HG03135 (cell line): ENCODE data around the gene IQGAP2.
"Not testable (repeated sequence)": the region's sequence is repeated elsewhere in the genome, so short reads cannot be mapped to it uniquely, and the experiment has no call there.

Experiments used
- ATAC-seq: cut with Tn5 transposase; IDR thresholded peaks from one replicate; pipeline ENCODE4 v1.9.1; 2021; ENCODE audit warnings: mild to moderate bottlenecking, moderate library complexity; ENCODE audit not compliant: unreplicated experiment

IQGAP2 gene

DNA sequence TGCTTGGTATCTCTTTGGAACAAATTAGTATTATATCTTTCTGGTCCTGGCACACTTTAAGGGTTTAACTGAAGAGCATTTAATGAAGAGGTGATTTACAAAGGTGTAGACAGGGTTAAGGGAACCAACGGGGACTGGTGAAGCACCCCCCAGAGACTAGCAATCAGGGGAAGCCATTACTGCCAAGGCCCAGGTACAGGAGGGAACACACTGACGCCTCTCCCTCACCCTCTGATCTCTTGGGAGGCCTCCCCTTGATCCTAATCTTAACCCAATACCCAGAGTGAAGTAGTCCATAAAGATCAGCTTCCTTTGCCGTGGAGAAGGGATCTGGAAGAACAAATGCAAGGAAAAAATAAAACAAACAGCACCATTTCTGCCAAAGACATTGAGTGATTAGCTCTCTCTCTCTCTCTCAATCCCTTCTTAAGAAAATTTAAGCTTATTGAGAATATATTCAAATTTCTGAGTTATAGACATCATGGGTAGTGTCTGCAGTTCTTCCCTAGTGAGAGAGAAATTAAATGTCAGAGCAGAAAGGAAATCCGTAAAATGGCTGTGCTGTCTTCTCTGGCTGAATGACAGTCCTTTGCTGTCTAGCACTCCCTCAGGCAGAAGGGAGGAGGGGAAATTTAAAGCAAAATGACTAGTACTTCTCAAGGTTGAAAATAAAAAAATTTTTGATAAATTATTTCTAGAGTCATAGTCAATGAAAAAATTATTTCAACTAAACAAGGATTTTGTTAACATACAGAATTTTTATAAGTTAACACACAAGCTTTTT lies 332.9 kb downstream of the IQGAP2 start:
- no peak for ATAC-seq

GRCh38 chr5:76736679-76737556 lies 333.8 kb downstream of the IQGAP2 start:
- no peak for ATAC-seq

- ATAC-seq: no peak
These were observed 334.8 kb downstream of the IQGAP2 start for GRCh38 chr5:76737846-76738245.

- not testable (repeated sequence) for ATAC-seq
These were observed 338.4 kb downstream of the IQGAP2 start for GRCh38 chr5:76741506-76741905.

DNA sequence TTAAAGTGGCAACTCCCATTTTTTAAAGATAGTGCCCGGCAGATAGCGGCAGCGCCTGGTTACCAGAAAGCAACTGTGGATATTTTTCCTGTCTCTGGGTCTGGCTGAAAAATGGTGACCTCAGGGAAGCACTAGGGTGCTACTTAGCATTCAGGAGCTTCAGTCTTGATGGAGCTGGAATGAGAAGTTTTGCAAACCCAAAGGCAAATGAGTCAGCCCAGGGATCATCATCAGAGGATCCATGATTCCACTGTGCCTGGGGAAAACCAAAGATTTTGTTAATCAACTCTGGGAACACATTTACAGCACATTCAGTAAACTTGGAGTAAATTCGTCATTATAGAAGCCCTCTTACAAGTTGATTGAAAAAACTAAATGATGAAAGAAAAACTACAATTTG lies 339.5 kb downstream of the IQGAP2 start:
- no peak for ATAC-seq

GRCh38 chr5:76744632-76745031 lies 341.5 kb downstream of the IQGAP2 start:
- ATAC-seq: no peak

- ATAC-seq: no peak
These were observed 342.6 kb downstream of the IQGAP2 start for GRCh38 chr5:76745670-76746069.

DNA sequence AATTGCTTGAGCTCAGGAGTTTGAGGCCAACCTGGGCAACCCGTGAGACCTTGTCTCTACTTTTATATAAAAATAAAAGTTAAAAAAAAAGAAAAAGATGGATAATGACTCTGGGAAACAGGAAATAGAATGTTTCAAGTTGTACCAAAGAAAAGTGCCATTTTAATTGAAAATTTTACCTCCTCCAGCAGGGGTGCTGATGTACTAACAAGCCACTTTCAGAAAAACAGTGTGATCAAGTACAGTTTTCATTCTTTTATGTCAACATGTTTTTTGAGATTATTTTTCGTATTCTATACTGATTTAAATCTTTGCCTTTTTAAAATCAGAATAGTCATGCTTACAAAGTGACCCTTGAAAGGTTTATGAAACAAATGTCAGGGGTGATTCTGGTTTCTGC lies 343.6 kb downstream of the IQGAP2 start:
- ATAC-seq: no peak

DNA sequence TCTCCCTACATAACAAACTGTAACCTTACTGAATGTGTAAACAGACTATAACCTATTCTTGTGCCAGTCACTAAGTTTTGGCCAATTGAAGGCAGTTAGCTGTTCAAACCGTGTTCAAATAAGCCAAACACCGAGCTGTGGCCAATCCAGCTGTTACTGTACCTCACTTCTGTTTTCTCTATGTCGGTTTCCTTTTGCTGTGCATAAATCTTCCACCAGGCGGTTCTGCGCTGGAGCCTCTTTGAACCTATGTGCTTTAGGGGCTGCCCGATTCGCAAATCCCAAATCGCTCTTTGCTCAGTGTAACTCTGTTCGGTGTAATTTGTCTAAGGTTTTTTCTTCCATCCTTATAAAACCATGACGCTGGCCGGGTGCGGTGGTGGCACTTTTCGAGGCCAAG lies 344.6 kb downstream of the IQGAP2 start:
- ATAC-seq: no peak

GRCh38 chr5:76751291-76751690 lies 348.2 kb downstream of the IQGAP2 start:
- no peak for ATAC-seq

DNA sequence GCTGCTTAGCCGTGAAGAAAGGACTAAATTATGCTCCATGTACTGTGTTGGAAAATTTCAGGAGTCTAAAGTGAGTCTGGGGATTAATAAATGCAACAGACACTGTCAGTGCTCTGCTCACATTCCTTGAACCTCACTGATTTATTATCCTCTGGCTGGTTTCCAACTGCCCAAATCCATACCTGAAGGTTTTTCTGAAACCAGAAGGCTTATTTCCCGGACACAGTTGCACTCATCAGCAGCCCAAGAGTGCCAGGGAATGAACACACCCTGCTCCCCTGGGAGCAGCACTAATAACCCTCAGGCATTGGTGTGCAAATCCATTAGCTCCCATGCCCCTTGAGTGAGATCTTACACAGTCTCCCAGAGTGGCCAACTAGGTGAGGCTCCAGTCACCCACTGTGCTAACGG lies 351.6 kb downstream of the IQGAP2 start:
- ATAC-seq: no peak

DNA sequence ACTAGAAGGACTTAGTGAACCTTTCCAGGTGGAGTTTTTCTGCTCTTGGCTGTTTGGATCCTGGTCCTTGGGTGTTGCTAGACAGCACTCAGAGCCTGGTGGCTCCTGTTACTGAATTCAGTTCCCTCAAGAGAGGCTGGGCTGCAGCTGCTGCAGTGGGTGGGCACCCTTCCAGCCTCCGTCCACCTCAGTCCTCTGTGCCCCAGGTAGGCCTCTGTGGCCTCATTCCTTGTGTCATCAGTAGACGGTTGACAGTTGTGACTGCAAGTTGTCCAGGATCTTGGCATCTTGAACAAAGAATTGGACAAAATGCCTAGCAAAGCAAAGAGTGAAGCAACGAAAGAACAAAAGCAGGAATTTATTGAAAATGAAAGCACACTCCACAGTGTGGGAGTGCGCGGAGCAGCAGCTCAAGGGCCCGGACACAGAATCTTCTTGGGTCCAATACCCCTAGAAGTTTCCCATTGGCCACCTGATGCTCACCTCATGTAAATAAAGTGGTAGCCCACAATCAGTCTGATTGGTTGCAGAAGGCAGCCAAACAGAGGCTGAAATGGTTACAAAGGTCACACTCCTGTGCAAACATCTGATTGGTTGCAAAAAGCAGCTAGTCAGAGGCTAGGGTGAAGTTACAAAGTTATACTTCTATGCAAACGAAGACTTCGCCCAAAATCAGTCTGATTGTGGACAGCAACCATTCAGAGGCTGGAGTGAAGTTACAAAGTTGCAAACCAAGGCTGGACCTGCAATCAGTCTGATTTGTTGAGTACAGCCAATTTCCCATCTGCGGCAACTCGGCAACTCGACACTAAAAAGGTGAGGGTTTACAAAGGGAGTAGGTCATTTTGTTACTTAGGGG lies 352.9 kb downstream of the IQGAP2 start:
- ATAC-seq: no peak

- no peak for ATAC-seq
These were observed 354.0 kb downstream of the IQGAP2 start for GRCh38 chr5:76757049-76757448.
